GM21576 (cell line): Measurements from ENCODE around the gene C2orf74.
"Not testable (repeated sequence)": the region's sequence is repeated elsewhere in the genome, so short reads cannot be mapped to it uniquely, and the experiment has no call there.

Source experiments
- ATAC-seq: cut with Tn5 transposase; IDR thresholded peaks from one replicate; pipeline ENCODE4 v1.9.1; 2021; ENCODE audit warnings: mild to moderate bottlenecking, moderate library complexity; ENCODE audit not compliant: unreplicated experiment

Gene C2orf74

GRCh38 chr2:61172671-61173070 lies 10.7 kb downstream of the C2orf74 start:
- ATAC-seq, result no peak

- no peak for ATAC-seq
Observed at GRCh38 chr2:61173116-61173515, 11.1 kb downstream of the C2orf74 start.

GRCh38 chr2:61175036-61175435 lies 13.0 kb downstream of the C2orf74 start:
- no peak for ATAC-seq

- peak; percentile 61 for ATAC-seq
Observed at GRCh38 chr2:61176755-61177726, 15.1 kb downstream of the C2orf74 start.

- peak; percentile 28 for ATAC-seq
Observed at GRCh38 chr2:61177727-61178549, 15.9 kb downstream of the C2orf74 start.

- ATAC-seq, result no peak
Observed at GRCh38 chr2:61178603-61179545, 16.9 kb downstream of the C2orf74 start.

DNA sequence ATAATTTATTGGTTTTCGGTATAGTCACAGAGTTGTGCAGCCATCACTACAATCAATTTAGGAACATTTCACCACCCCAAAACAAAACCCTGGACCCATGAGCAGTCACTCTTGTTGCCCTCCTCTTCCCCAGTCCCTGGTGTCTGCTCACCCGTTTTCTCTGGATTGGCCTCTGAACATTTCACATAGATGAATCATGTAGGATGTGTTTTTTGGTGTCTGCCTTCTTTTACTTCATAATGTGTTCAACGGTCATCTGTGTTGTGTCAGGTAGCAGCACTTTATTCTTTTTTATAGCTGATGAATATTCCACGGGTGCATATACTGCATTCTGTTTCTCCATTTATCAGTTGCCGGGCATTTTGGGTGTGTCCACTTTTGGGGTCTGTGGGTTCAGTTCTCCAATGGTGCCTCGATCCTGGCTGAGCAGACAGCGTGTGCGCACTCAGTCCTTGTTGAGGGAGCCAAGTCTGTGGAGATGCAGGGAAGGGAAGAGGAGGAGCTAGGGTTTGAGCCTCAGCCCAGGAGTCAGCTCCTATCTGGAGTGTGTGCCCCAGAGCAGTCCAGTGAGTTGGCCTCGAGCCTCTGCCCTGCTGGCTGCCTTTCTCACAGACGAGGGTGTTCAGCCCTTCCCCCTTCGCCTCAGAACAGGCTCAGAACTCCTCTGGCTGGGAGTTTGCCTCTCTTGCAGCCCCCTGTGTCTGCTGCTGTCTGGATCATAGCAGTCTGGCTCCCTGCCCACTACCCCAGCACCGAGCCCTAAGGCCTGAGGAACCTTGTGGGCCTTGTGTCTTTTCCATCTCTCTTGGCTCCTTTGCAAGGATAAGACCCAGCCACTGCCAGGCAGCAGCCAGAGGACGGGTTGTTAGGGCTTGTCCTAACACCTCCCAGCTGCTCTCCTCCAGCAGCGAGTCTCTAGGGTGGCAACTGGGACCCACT lies 18.0 kb downstream of the C2orf74 start:
- ATAC-seq, result no peak

- no peak for ATAC-seq
Observed at GRCh38 chr2:61180686-61181085, 18.7 kb downstream of the C2orf74 start.

DNA sequence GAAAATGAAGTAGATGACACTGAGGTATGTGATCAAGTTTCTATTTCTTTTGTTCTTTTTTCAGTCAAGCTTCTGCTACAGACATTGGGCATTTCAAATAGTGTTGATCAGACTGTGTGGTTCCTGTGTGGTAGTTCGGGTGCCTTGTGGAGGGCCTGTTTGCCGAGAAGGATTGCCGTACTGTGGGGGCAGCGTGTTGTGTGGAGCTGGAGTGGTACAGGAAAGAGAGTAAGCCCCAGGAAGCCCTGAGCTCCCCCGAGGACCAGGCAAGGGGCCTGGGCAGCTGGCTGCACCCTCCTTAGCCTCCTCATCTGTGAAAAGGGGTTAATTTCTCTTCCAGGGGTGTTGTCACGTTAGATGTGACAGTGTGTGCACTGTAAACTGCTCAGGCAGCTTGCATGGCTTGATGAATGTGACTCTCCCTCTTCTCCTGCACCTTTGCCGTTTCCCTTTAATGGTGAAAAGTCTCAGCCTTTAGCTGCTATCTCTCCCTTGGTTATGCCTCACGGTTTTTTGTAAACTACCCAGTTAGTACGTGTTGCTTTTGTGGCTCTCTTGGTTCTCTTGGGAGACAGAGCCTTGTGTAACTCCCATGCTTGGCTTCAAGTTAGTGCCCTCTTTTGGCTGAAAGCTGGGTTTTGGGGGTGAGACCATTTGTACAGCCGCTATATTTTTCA lies 19.5 kb downstream of the C2orf74 start:
- ATAC-seq, result no peak

DNA sequence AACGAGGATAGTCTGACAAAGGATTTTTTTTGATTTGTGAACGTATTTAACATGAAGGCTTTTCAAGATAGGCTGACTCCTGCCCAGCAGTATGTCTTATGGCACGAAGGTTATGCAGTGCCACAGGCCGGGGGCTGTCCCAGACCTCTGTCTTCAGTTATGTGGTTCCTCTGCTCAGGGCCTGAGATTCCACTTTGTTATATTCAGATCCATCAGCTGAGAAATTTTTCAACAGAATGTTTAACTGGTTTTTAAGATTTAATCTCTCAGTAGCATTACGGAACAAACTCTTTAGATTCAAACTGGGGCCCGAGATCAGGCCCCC lies 20.0 kb downstream of the C2orf74 start:
- no peak for ATAC-seq

DNA sequence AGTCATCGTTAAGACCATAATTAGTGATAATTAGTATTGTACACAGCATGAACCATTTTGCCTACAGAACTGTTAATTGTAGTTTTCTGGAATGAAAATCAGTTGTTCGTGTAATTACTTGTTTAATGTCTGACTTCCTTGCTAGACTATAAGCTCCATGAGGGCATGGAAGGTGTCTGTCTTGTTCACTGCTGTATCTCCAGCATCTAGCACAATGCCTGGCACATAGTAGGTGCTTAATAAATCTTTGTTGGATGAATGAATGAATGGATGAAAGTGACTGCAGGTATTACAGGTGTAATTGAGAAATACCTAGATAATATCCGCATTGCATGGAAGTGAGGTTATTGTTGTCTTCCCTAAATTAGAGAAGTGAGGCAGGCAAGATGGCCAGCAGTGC lies 21.8 kb downstream of the C2orf74 start:
- ATAC-seq, result no peak

GRCh38 chr2:61184263-61184662 lies 22.3 kb downstream of the C2orf74 start:
- ATAC-seq, result no peak

DNA sequence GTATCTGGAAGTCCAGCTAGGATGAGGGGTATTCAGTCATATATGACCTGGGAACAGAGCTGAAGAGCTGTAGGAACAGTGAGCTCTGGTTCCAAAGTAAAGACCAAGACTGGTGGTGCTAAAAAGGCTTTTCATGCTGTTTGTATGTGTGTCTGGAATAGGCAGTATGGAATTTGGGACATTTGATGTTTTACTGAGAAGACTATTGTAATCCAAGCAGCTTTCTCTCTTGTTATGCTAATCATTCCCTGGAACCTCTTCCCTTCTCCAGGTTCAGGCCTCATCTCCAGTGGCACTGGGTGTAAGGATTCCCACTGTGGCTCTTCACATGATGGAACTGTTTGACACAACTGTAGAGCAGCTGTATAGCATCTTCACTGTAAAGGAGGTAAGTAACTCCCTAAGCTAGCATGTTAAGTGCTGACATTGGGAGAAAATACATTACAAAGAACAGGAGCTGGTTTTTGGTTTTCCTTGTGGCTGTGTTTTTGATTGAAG lies 23.3 kb downstream of the C2orf74 start:
- no peak for ATAC-seq

GRCh38 chr2:61187085-61187484 lies 25.1 kb downstream of the C2orf74 start:
- ATAC-seq, result no peak

- ATAC-seq, result no peak
Observed at GRCh38 chr2:61193670-61194561, 31.9 kb downstream of the C2orf74 start.

GRCh38 chr2:61194646-61195045 lies 32.7 kb downstream of the C2orf74 start:
- ATAC-seq, result not testable (repeated sequence)

GRCh38 chr2:61196671-61197070 lies 34.7 kb downstream of the C2orf74 start:
- no peak for ATAC-seq

DNA sequence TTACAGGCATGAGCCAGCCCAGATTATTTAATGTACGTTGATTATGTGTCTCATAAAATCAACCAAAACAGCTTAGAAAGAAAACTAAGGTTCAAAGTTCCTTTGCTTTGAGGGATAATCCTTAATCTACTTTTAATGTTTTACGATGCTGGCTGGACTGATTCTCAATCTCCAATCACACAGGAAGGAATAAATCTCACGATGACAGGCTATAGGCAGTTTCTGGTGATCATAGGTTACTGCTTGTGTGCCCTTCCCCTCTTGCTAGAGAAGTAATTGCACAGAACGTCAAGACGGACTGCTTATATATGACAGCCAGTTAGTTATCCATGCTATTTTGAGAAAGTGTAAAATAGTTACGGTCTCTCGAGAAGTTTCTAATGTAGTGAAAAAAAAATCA lies 43.1 kb downstream of the C2orf74 start:
- ATAC-seq, result no peak
